Fibroblast of villous mesenchyme (primary cell): ENCODE measurements around the gene REC114. TPM values are rescaled to one million over a fixed set of nuclear protein-coding genes. Genes with fewer than 3 reads are reported as not detected.
A peak's percentile ranks its signal among the peaks of the same experiment; 100 is the strongest.
"Not testable (repeated sequence)": the region's sequence is repeated elsewhere in the genome, so short reads cannot be mapped to it uniquely, and the experiment has no call there.

Experiments used
- DNase-seq: peaks from one replicate; pipeline ENCODE4 v3.0.0-alpha.2; 2010; ENCODE audit warnings: low read depth
- H3K4me3 ChIP-seq: 2 replicates; pipeline ENCODE4 v1.5.1; 2011; ENCODE audit warnings: low read depth, mild to moderate bottlenecking, low read length
- CTCF ChIP-seq: IDR thresholded peaks from 2 replicates; pipeline ENCODE4 v1.5.1; 2012; ENCODE audit warnings: low read depth, mild to moderate bottlenecking, low read length; ENCODE audit not compliant: insufficient read depth
- total RNA-seq: library from RNA; depleted of rRNA; stranded (reverse); fragments of >200 nt; gene quantifications from 2 replicates; pipeline ENCODE4 v1.2.3, GENCODE V29; 2012

REC114 gene
- not detected in 2 replicates for total RNA-seq

- H3K4me3 ChIP-seq = no peak within 1 kb of the TSS
- TF ChIP-seq CTCF = no peak
- no peak for DNase-seq
These were observed at the start of gene REC114 for GRCh38 chr15:73442968-73443367. TSS of gene REC114 (plus strand) at chr15:73443164. CDS start at chr15:73443186, 22 bp downstream.

GRCh38 chr15:73393336-73393735, 49.6 kb upstream of the REC114 start:
- TF ChIP-seq CTCF = no peak
- no peak for DNase-seq
- no peak overlapping the region for H3K4me3 ChIP-seq

- no peak overlapping the region for H3K4me3 ChIP-seq
- no peak for TF ChIP-seq CTCF
- DNase-seq = no peak
These were observed 48.2 kb upstream of the REC114 start for GRCh38 chr15:73394782-73395181.

GRCh38 chr15:73395671-73396070, 47.3 kb upstream of the REC114 start:
- no peak overlapping the region for H3K4me3 ChIP-seq
- no peak for DNase-seq
- TF ChIP-seq CTCF = no peak

- no peak for DNase-seq
- no peak for TF ChIP-seq CTCF
- no peak overlapping the region for H3K4me3 ChIP-seq
These were observed 45.5 kb upstream of the REC114 start for GRCh38 chr15:73397461-73397860.

- no peak for DNase-seq
- no peak for TF ChIP-seq CTCF
- H3K4me3 ChIP-seq = no peak overlapping the region
These were observed 44.1 kb upstream of the REC114 start for GRCh38 chr15:73398861-73399260.

- peak; percentile 9 for DNase-seq
- not testable (repeated sequence) for H3K4me3 ChIP-seq
These were observed 42.7 kb upstream of the REC114 start for GRCh38 chr15:73400222-73400621.
